Neuronal stem cell (in vitro differentiated cells): ENCODE measurements around the gene SCN10A.

Experiments
- DNase-seq: peaks from one replicate; pipeline ENCODE4 v3.0.0-alpha.2; 2013; ENCODE audit warnings: low spot score
- H2AFZ ChIP-seq: one replicate; pipeline ENCODE4 v1.6.1; 2013; ENCODE audit warnings: mild to moderate bottlenecking, low read length, inconsistent platforms
- H2AK5ac ChIP-seq: 2 replicates; pipeline ENCODE4 v1.6.1; 2013; ENCODE audit warnings: low read depth, mild to moderate bottlenecking, inconsistent platforms, low read length, moderate library complexity, mixed read lengths
- H2BK120ac ChIP-seq: 2 replicates; pipeline ENCODE4 v1.6.1; 2013; ENCODE audit warnings: low read depth, mild to moderate bottlenecking, inconsistent platforms, low read length, moderate library complexity, mixed read lengths
- H2BK12ac ChIP-seq: one replicate; pipeline ENCODE4 v1.6.1; 2013; ENCODE audit warnings: low read length, inconsistent platforms
- H2BK15ac ChIP-seq: 2 replicates; pipeline ENCODE4 v1.6.1; 2013; ENCODE audit warnings: mild to moderate bottlenecking, low read length, inconsistent platforms, mixed read lengths
- H2BK5ac ChIP-seq: one replicate; pipeline ENCODE4 v1.6.1; 2013; ENCODE audit warnings: inconsistent platforms, mild to moderate bottlenecking, low read length, moderate library complexity
- H3K14ac ChIP-seq: one replicate; pipeline ENCODE4 v1.6.1; 2013; ENCODE audit warnings: low read length, inconsistent platforms
- H3K18ac ChIP-seq: 2 replicates; pipeline ENCODE4 v1.6.1; 2013; ENCODE audit warnings: low read length, inconsistent platforms
- H3K23ac ChIP-seq: 2 replicates; pipeline ENCODE4 v1.6.1; 2013; ENCODE audit warnings: low read depth, mild to moderate bottlenecking, mixed read lengths, low read length, inconsistent platforms; ENCODE audit not compliant: poor library complexity
- H3K27ac ChIP-seq: replicated peaks from 3 replicates; pipeline ENCODE4 v1.5.1; 2013; ENCODE audit warnings: low read length, inconsistent platforms
- H3K27me3 ChIP-seq, 3 experiments: 2 replicates each; pipeline ENCODE4 v1.6.1; 2013; ENCODE audit warnings: low read length in 3 of 3, mild to moderate bottlenecking in 2 of 3, inconsistent platforms in 1 of 3, low read depth in 1 of 3, mixed read lengths in 1 of 3, moderate library complexity in 1 of 3; ENCODE audit not compliant: control insufficient read depth in 3 of 3, insufficient read depth in 3 of 3
- H3K36me3 ChIP-seq, 2 donors: replicated peaks in 1 of 2; 2 replicates each; pipeline ENCODE4 v1.6.1; 2013; ENCODE audit warnings: low read length in 2 of 2; ENCODE audit not compliant: control insufficient read depth in 2 of 2, insufficient read depth in 2 of 2
- H3K4ac ChIP-seq: 2 replicates; pipeline ENCODE4 v1.6.1; 2013; ENCODE audit warnings: inconsistent platforms, mild to moderate bottlenecking, low read length, moderate library complexity
- H3K4me1 ChIP-seq, 2 donors: 1 replicate in 1 of 2; 2 replicates in 1 of 2; pipeline ENCODE4 v1.6.1; 2013; ENCODE audit warnings: low read length in 2 of 2, low read depth in 1 of 2; ENCODE audit not compliant: control insufficient read depth in 2 of 2, insufficient read depth in 1 of 2
- H3K4me2 ChIP-seq: one replicate; pipeline ENCODE4 v1.6.1; 2013; ENCODE audit warnings: mild to moderate bottlenecking, low read length, inconsistent platforms; ENCODE audit not compliant: insufficient read depth, poor library complexity, severe bottlenecking
- H3K4me3 ChIP-seq, 2 donors: 2 replicates each; pipeline ENCODE4 v1.5.1; 2013; ENCODE audit warnings: low read length in 2 of 2, mild to moderate bottlenecking in 2 of 2, inconsistent platforms in 1 of 2, moderate library complexity in 1 of 2
- H3K79me1 ChIP-seq: one replicate; pipeline ENCODE4 v1.6.1; 2013; ENCODE audit warnings: low read depth, mild to moderate bottlenecking, inconsistent platforms, low read length, moderate library complexity
- H3K9ac ChIP-seq: one replicate; pipeline ENCODE4 v1.6.1; 2013; ENCODE audit warnings: mild to moderate bottlenecking, low read depth, low read length, inconsistent platforms; ENCODE audit not compliant: poor library complexity
- H3K9me3 ChIP-seq, 2 donors: replicated peaks in 1 of 2; 2 replicates each; pipeline versions ENCODE3 to v1.6.1; 2013; ENCODE audit warnings: low read length in 2 of 2, mild to moderate bottlenecking in 2 of 2, inconsistent platforms in 1 of 2, low read depth in 1 of 2, mixed read lengths in 1 of 2, moderate library complexity in 1 of 2; ENCODE audit not compliant: control insufficient read depth in 2 of 2, insufficient read depth in 1 of 2
- H4K8ac ChIP-seq: one replicate; pipeline ENCODE4 v1.6.1; 2013; ENCODE audit warnings: low read depth, mild to moderate bottlenecking, inconsistent platforms, low read length, moderate library complexity
- H4K91ac ChIP-seq: one replicate; pipeline ENCODE4 v1.6.1; 2013; ENCODE audit warnings: low read length, low read depth, mild to moderate bottlenecking, inconsistent platforms; ENCODE audit not compliant: poor library complexity
- WGBS, 2 donors: extraction: QIAGEN DNeasy Blood & Tissue Kit; methylation state at CpG; one replicate each; pipeline ENCODE4 v1.1.7; 2013; ENCODE audit warnings: missing lambda C conversion rate in 2 of 2, mixed read lengths in 1 of 2; ENCODE audit not compliant: insufficient read length in 2 of 2, insufficient replicate concordance in 1 of 2; ENCODE audit errors: extremely low coverage in 2 of 2; 5-methylcytosine and 5-hydroxymethylcytosine counted together

The SCN10A gene

GRCh38 chr3:38742550-38742949, 73.5 kb downstream of the SCN10A start:
- H3K36me3 ChIP-seq = no peaks in the 10 kb centered on the region
- H4K91ac ChIP-seq = no peak overlapping the region
- no peak overlapping the region for H2AFZ ChIP-seq
- no peak overlapping the region for H3K27ac ChIP-seq
- no peak overlapping the region for H3K4me2 ChIP-seq
- no peak overlapping the region for H3K4me3 ChIP-seq
- no peak overlapping the region for H2BK120ac ChIP-seq
- H2AK5ac ChIP-seq = no peak overlapping the region
- no peak overlapping the region for H2BK12ac ChIP-seq
- no peaks in the 10 kb centered on the region for H3K9me3 ChIP-seq
- H2BK15ac ChIP-seq = no peak overlapping the region
- H3K79me1 ChIP-seq = no peaks in the 10 kb centered on the region
- no peak overlapping the region for H3K4ac ChIP-seq
- H3K9ac ChIP-seq = no peak overlapping the region
- H3K18ac ChIP-seq = no peak overlapping the region
- no peaks in the 10 kb centered on the region for H3K4me1 ChIP-seq
- no peak for DNase-seq
- H3K27me3 ChIP-seq = no peaks in the 10 kb centered on the region
- H3K23ac ChIP-seq = no peak overlapping the region
- no peak overlapping the region for H4K8ac ChIP-seq
- no CpG with 5 or more reads among the region's 1 CpG for WGBS, 2 donors
- no peak overlapping the region for H3K14ac ChIP-seq
- H2BK5ac ChIP-seq = no peak overlapping the region

- Histone ChIP-seq H3K4me2 (no peak overlapping the region), H3K4me3 (no peak overlapping the region), H4K8ac (no peak overlapping the region), H3K18ac (no peak overlapping the region), H3K36me3 (no peaks in the 10 kb centered on the region), H2BK120ac (no peak overlapping the region), H2BK12ac (no peak overlapping the region), H3K79me1 (no peaks in the 10 kb centered on the region), H3K9ac (no peak overlapping the region), H3K27ac (no peak overlapping the region), H3K4me1 (no peaks in the 10 kb centered on the region), H3K27me3 (no peaks in the 10 kb centered on the region), H2AK5ac (no peak overlapping the region), H2AFZ (no peak overlapping the region), H3K4ac (no peak overlapping the region), H3K9me3 (no peaks in the 10 kb centered on the region), H4K91ac (no peak overlapping the region), H3K23ac (no peak overlapping the region), H2BK15ac (no peak overlapping the region), H2BK5ac (no peak overlapping the region), H3K14ac (no peak overlapping the region)
- DNase-seq = no peak
Measured at GRCh38 chr3:38740537-38740936, 75.5 kb downstream of the SCN10A start.

- WGBS, 2 donors = no CpG with 5 or more reads among the region's 3 CpGs
- Histone ChIP-seq H4K8ac (no peak overlapping the region), H3K14ac (no peak overlapping the region), H3K36me3 (no peaks in the 10 kb centered on the region), H3K79me1 (no peaks in the 10 kb centered on the region), H2AK5ac (no peak overlapping the region), H4K91ac (no peak overlapping the region), H3K4me3 (no peak overlapping the region), H3K27me3 (no peaks in the 10 kb centered on the region), H2BK15ac (no peak overlapping the region), H3K4ac (no peak overlapping the region), H3K18ac (no peak overlapping the region), H2AFZ (no peak overlapping the region), H3K27ac (no peak overlapping the region), H3K9me3 (no peaks in the 10 kb centered on the region), H3K23ac (no peak overlapping the region), H3K9ac (no peak overlapping the region), H2BK5ac (no peak overlapping the region), H2BK12ac (no peak overlapping the region), H2BK120ac (no peak overlapping the region), H3K4me1 (no peaks in the 10 kb centered on the region), H3K4me2 (no peak overlapping the region)
- no peak for DNase-seq
Measured at GRCh38 chr3:38739931-38740330, 76.1 kb downstream of the SCN10A start.

- Histone ChIP-seq H3K9me3 (no peaks in the 10 kb centered on the region), H3K4me2 (no peak overlapping the region), H2BK15ac (no peak overlapping the region), H4K91ac (no peak overlapping the region), H2AFZ (no peak overlapping the region), H2BK12ac (no peak overlapping the region), H3K27me3 (no peaks in the 10 kb centered on the region), H2AK5ac (no peak overlapping the region), H3K4me3 (no peak overlapping the region), H4K8ac (no peak overlapping the region), H3K14ac (no peak overlapping the region), H3K4ac (no peak overlapping the region), H3K18ac (no peak overlapping the region), H2BK5ac (no peak overlapping the region), H3K79me1 (no peaks in the 10 kb centered on the region), H3K4me1 (no peaks in the 10 kb centered on the region), H3K27ac (no peak overlapping the region), H3K9ac (no peak overlapping the region), H2BK120ac (no peak overlapping the region), H3K23ac (no peak overlapping the region), H3K36me3 (no peaks in the 10 kb centered on the region)
- WGBS, 2 donors = no CpG with 5 or more reads among the region's 5 CpGs
- no peak for DNase-seq
Measured at GRCh38 chr3:38739396-38739689, 76.7 kb downstream of the SCN10A start.
